HG02852 (cell line): ENCODE results near the gene ATPAF1.
"Not testable (repeated sequence)": the region's sequence is repeated elsewhere in the genome, so short reads cannot be mapped to it uniquely, and the experiment has no call there.

Source experiments
- ATAC-seq: cut with Tn5 transposase; IDR thresholded peaks from one replicate; pipeline ENCODE4 v1.9.1; 2021; ENCODE audit warnings: mild to moderate bottlenecking, moderate library complexity; ENCODE audit not compliant: unreplicated experiment

ATPAF1 gene

DNA sequence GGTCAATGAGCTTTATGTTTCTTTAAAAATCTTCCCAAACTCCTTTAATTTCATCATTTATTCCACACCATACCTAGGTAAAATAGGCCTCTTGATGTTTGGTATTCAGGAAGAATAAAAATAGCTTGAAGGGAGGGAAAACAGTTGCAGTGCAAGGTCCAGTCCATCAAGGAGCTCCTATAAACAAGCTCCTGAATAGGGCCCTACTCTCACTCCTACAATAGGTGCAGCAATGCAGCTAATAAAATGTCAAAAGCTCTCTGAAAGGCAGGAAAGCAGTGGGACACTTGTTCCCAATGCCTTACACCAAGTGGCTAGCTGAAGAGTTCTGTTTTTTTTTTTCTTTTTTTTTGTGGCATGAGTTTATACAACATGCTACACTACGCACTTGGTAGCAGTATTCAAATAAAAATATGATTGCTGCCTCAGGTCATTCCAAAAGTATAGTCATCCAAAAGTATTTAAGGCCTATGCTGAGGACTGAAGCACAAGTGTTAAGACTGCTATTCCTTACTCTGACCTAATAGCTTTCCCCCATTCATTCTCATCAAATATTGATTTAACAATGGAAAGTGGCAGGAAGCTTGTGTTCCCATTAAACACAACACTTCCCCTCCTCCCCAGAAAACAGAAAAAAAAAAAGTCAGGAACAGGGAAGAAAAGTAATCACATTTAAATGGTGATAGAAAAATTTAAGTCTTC is 13.3 kb upstream of the ATPAF1 start:
- ATAC-seq = no peak

GRCh38 chr1:46679789-46680573 is 11.8 kb upstream of the ATPAF1 start:
- ATAC-seq = no peak

DNA sequence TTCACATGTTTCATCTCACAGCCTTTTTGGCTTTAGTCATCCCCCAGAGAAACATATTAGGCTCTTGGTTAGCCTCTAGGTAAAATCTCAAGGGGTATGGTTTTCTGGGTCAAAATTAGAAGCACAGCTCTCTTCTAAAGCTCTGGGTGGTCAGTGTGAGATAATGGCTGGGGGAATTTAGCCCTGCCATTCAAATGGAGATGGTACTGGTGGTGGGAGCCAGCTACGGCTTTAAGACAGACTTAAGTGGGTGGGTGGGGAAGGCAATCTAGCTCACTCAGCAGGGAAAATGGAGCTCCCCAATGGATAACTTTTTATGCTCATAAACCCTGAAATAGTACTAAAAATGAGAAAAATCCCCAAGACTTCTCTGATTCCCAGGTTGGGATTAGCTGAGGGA is 9.2 kb upstream of the ATPAF1 start:
- ATAC-seq = no peak

DNA sequence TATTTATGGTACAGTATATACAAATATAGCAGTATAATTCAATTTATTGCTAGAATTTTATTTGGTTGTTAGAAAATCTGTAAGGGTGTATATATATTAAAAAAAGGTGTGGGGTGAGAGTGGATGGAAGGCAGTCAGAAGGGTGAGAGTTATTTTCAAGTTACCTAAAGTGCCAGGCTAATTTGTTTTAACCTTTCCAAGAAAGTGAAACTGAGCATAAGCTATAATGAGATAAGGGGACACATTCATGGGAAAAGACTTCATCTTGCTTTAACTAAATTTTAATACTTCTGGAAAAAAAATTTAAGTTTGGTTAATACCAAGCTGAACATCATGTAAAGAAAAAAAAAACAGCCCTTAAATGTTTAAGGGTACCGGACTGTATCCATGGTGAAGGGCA is 8.4 kb upstream of the ATPAF1 start:
- no peak for ATAC-seq

DNA sequence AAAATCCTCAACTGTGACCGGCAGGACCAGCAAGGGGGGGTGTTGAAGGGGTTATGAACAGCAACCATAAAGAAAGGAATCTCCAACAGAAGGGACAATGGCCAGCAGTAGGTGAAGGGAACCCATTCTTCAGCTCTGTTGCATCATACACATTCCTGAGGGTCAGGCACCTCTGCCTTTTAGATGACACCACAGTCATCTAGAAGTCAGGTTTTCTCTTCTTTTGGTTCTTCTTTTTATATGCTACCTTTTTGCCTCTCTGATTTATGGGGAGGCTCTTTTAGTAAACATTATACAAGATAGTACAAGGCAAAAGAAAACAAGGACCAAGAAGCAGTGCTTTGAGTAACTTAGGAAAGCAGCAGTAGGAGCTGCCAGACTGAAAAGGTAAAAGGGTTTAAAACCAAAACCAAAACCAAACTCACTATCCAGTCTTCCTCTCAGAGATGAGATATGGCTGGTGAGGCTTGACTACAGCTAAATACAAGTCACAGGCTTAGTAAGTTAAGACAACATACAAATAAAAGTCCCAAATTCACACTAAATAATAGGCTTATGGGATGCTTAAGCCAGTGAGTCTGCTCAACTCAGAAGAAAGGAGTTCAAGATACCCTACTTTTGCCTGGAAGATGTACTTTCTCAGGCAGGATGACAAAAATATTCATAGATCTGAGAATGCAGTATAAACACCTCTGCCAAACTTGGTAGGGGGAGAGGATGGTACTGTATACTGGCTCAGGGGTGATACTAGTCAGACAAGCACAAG is 7.6 kb upstream of the ATPAF1 start:
- ATAC-seq = peak; percentile 78

DNA sequence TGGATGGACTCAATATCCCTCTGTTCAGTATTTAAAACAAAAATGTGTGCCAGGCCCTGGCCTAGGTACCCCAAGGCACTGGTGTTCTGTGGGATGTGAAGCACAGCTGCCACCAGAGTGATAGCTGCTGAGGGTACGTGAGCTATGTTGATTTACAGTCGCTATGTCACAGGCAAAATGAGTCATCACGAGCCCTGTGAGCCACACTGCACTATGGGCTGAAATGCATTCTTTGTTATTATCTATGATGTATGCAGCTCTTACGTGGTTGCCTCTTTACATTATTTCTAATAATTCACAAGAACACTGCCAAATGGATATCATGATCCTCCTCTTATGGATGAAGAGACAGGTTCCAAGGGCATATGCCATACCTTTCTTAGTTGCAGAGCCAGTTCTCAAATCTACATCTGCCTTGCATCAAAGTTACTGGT is 5.6 kb upstream of the ATPAF1 start:
- ATAC-seq = no peak

GRCh38 chr1:46672696-46673095 is 4.5 kb upstream of the ATPAF1 start:
- ATAC-seq = no peak

GRCh38 chr1:46671554-46671953 is 3.4 kb upstream of the ATPAF1 start, which contains the start of gene TEX38:
Gene TEX38, plus strand, starts transcription at chr1:46671854. Its CDS starts 81 bp downstream, at chr1:46671935.
- no peak for ATAC-seq

DNA sequence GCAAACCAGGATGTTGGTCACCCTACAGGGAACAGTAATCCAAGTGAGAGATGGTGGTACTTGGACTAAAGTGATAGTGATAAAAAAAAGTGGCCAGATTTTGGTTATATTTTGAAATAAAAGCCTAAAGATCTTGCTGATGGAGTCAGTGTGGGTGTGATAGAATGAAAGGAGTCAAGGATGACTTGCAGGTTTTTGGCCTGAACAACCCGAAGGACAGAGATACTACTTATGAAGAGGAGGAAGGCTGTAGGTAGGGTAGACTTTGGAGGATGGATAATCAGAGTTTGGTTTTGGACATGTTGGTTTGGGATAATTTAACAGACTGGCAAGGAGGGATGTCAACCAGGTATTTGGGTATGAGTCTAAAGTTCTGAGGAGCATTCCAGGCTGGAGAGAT is 2.0 kb upstream of the ATPAF1 start:
- no peak for ATAC-seq

DNA sequence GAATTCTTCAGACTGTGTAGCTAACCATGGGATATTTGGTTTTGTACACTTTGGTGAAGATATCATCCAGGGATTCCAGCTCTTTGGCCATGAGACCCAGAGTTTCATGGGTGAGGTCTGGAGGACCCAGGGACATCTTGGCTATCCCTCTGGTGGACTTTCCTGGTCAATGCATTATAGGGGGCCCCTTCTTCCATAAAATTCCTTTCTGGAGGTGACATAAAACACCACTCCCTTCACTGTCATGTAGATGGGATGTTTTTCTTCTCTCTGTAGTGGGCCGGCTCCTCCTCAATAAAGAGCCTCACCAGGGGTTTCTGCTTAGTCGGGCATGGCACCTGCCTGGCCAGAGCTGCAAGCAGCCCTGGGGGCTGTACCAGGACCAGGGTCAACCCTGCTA is 2.2 kb downstream of the ATPAF1 start:
- ATAC-seq = no peak

DNA sequence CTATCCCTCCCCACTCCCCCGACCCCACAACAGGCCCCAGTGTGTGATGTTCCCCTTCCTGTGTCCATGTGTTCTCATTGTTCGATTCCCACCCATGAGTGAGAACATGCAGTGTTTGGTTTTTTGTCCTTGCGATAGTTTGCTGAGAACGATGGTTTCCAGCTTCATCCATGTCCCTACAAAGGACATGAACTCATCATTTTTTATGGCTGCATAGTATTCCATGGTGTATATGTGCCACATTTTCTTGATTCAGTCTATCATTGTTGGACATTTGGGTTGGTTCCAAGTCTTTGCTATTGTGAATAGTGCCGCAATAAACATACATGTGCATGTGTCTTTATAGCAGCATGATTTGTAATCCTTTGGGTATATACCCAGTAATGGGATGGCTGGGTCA is 5.2 kb downstream of the ATPAF1 start:
- ATAC-seq = not testable (repeated sequence)

DNA sequence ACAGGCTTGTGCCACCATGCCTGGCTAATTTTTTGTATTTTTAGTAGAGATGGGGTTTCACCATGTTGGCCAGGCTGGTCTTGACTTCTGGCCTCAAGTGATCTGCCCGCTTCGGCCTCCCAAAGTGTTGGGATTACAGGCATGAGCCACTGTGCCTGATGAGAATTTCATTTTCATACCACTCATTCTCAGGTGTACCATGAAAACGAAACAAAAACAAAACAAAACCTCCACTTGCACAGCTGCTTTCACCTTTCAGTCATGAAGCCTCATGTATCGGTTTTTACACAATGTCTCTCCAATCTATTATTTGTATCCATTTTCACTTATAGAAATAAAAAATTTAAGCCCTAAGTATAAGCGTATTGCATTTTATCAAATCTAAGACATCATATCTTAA is 8.0 kb downstream of the ATPAF1 start:
- ATAC-seq = not testable (repeated sequence)

DNA sequence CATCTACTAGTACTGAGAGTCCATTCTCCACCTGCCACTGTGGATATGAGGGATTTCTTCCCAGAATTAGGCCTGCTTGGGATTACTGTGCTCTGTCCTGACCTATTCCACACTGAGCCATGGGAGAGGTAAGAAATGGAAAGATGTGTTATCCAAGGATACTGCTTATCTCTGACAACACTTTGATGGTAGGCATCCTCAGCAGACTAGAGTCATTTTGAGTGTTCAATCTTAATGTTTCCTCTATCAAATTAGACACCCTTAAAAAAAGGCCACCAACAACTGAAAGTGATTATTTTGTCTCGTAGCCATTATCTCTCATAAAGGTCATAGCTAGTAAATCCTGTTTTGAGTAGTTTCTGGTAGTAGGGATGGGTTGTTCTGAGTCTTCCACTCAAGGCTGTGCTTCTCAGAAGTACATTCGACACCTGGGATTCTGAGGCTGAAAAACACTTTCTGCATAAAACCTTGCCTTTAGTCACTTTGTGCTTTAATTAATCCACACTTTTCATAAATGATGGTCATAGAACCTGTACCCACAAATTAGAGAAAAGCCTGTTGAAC is 8.8 kb downstream of the ATPAF1 start:
- ATAC-seq = peak; percentile 47

GRCh38 chr1:46657775-46658174 is 10.4 kb downstream of the ATPAF1 start:
- no peak for ATAC-seq

GRCh38 chr1:46656643-46657042 is 11.5 kb downstream of the ATPAF1 start:
- ATAC-seq = no peak

DNA sequence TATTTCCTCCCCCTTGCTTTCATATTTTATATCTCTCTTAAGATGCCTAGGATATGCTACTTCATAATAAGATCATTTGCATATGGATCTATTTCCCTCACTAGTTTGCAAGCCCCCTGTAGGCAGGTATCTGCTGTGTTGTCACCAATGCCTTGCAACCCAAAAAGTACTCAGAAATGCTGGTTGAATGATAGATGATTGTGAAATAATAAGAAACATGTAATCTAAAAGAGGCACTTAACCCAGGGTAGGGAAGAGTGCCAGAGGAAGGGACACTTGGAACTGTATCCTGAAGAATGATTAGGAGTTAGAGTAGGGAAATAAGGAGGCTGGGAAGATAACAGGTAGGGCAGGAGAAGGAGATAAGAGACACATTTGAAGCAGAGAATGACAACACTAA is 12.3 kb downstream of the ATPAF1 start:
- ATAC-seq = no peak

- ATAC-seq = not testable (repeated sequence)
Measured at GRCh38 chr1:46654698-46655097, 13.5 kb downstream of the ATPAF1 start.

DNA sequence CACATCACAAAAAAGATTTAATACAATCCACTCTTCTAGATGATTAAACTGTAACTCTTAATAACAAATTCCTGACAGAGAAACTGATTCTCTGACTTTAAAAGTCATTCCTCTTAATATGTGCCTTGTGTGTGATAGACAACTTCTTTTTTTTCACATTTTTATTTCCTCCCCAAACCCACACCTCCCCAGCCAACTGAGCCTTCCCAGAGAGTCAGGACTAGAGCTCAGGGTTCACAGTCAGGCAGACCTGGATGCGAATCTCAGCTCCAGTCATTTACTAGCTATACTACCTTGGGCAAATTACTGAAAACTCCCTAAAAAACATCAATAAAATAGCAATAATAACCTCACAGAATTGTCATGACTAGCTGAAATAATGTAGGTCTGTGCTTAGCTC is 14.2 kb downstream of the ATPAF1 start:
- no peak for ATAC-seq

DNA sequence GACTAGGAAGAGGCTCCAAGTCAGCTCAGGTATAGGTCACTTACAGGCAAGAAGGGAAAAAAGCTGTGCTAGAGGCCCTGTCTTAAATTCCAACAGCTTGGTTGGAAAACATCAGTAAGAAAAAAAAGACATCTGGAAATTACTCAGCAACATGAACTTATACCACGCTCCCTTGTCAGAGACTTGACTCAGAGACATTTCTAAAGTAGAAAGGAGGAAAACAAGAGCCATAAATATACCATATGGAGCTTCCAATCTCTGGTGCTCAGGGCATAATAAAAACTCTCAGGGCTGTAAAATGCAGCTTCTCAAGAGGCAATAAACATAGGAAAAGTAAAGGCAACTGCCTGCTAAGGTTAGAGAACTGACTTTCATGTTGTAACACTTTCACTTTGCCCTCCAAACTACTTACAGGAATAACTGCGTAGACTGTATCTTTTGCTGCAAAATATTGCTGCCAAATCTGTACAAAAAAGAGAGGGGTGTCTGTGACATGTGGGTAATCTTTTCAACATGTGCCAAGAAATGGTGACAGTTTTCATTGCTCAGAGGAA is 14.7 kb downstream of the ATPAF1 start:
- ATAC-seq = no peak

DNA sequence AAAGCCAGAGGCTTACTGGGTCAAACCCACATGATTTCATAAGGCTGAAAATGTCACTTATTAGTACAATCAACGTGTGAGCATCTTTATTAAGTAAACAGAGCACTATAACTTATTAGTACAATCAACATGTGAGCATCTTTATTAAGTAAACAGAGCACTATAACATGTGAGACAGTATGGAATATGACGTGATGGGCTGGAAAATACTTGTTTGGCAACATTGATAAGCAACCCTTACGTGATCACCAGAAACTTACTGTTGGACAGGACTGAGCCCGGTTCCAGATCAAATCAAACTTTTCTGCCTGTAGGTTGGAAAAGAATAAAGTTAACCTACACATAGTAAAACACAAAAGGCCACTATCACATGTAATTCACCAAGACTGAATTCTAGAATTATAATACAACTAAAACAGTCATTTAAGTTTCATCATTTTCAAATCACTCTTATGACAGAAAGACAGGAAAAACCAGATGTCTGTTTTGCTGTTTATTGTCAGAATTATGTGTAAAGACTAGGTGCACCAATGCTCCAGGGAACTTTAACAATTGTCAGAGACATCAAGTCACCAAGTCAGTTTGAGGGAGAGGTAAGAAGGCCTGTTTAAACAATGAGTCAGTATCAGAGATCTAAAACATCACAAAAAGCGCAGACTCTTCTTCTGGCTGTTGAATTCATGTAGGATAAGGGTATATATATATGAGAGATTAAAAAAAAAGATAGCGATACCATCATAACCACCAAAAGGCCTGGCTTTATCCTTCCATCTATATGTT is 15.7 kb downstream of the ATPAF1 start:
- ATAC-seq = no peak
